ENCODE data around the gene MUC2.

Gene MUC2

DNA sequence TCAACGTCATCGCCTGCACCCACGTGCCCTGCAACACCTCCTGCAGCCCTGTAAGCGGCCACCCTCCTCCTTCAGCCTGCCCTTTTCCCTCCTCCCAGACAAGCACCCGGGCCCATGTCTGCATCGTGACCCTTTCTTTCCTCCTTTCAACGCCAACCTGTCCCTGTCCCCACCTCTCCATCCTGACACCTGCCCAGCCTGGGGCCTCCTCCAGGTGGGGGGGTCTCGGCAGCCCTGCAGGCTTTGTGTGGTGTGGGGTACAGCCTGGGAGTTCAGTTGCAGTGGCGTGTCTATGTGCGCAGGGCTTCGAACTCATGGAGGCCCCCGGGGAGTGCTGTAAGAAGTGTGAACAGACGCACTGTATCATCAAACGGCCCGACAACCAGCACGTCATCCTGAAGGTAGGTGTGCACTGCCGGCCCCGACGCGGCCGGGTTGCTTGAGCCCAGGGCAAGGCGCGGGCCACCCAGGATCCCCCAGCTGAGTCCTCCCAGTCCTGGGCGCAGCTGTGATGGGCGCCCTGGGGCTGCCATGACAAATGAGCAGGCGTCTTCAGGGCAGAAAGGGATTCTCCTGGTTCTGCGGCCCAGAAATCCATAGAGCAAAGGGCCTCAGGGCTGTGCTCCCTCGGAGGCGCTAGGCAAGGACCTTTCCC lies 33.7 kb downstream of the MUC2 start:
- ChIA-PET CTCF (no interaction called here), POLR2A (no interaction called here)
- no peak overlapping the region for H3K4me3 ChIP-seq (ENCODE audit: low read depth, low read length)
- DNase-seq (ENCODE audit: low read depth, low spot score): no peak
- TF ChIP-seq, protein P1, sequence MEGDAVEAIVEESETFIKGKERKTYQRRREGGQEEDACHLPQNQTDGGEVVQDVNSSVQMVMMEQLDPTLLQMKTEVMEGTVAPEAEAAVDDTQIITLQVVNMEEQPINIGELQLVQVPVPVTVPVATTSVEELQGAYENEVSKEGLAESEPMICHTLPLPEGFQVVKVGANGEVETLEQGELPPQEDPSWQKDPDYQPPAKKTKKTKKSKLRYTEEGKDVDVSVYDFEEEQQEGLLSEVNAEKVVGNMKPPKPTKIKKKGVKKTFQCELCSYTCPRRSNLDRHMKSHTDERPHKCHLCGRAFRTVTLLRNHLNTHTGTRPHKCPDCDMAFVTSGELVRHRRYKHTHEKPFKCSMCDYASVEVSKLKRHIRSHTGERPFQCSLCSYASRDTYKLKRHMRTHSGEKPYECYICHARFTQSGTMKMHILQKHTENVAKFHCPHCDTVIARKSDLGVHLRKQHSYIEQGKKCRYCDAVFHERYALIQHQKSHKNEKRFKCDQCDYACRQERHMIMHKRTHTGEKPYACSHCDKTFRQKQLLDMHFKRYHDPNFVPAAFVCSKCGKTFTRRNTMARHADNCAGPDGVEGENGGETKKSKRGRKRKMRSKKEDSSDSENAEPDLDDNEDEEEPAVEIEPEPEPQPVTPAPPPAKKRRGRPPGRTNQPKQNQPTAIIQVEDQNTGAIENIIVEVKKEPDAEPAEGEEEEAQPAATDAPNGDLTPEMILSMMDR (IDR thresholded peaks at IDR 0.05; ENCODE audit: insufficient read depth, low read length, missing control alignments): no peak

DNA sequence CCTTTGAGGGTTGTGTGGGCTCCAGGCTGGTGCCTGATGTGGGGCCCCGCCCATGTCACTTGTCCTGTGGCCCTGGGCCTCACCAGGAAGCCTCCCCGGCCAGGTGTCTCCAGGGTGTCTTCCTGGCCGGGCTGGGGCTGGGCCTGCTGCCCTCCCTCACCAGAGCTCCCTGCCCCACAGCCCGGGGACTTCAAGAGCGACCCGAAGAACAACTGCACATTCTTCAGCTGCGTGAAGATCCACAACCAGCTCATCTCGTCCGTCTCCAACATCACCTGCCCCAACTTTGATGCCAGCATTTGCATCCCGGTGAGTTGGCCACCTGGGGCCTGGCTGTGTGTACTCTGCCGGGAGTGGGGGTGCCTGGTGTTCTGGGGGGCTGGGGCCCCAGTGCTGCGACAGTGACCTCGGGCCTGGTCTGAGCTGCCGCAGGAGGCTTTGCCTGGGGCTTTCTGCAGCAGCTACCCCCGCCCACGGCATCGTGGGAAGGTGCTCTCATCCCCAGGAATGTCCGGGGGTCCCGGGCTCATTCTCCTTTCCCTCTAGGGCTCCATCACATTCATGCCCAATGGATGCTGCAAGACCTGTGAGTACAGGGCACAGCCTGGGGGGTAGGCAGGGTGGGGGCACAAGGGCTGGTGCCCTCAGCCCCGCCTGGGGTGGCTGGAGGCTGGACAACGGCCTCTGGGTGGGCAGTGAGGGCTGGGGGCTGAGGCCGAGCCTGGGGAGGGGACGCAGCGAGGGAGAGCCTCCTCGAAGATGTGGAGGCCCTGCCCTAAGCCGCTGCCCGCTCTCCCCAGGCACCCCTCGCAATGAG lies 34.6 kb downstream of the MUC2 start:
- POLR2A ChIA-PET: no interaction called here
- no peak for DNase-seq (ENCODE audit: low read depth, low spot score)
- CTCF ChIA-PET: no interaction called here
- TF ChIP-seq, protein P1 (IDR thresholded peaks at IDR 0.05; ENCODE audit: insufficient read depth, low read length, missing control alignments): no peak
- H3K4me3 ChIP-seq (ENCODE audit: low read depth, low read length): no peak overlapping the region

DNA sequence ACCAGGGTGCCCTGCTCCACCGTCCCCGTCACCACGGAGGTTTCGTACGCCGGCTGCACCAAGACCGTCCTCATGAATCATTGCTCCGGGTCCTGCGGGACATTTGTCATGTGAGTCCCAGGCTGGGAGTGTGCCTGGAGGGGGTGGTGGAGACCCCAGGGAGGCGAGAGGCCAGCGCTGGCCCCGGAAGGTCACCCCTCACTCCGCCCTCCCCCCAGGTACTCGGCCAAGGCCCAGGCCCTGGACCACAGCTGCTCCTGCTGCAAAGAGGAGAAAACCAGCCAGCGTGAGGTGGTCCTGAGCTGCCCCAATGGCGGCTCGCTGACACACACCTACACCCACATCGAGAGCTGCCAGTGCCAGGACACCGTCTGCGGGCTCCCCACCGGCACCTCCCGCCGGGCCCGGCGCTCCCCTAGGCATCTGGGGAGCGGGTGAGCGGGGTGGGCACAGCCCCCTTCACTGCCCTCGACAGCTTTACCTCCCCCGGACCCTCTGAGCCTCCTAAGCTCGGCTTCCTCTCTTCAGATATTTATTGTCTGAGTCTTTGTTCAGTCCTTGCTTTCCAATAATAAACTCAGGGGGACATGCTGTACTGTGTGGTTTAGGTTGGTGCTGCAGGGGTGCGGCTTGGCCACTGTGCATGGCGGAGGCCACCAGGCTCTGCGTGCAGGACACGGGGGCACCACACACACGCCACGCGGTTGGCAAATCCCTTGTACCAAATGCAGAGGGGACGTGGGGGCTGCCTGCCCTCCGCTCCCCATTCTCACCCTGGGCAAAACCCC lies 35.4 kb downstream of the MUC2 start:
- POLR2A ChIA-PET: no interaction called here
- CTCF ChIA-PET: no interaction called here
- TF ChIP-seq, protein P1 (IDR thresholded peaks at IDR 0.05; ENCODE audit: insufficient read depth, low read length, missing control alignments): no peak

DNA sequence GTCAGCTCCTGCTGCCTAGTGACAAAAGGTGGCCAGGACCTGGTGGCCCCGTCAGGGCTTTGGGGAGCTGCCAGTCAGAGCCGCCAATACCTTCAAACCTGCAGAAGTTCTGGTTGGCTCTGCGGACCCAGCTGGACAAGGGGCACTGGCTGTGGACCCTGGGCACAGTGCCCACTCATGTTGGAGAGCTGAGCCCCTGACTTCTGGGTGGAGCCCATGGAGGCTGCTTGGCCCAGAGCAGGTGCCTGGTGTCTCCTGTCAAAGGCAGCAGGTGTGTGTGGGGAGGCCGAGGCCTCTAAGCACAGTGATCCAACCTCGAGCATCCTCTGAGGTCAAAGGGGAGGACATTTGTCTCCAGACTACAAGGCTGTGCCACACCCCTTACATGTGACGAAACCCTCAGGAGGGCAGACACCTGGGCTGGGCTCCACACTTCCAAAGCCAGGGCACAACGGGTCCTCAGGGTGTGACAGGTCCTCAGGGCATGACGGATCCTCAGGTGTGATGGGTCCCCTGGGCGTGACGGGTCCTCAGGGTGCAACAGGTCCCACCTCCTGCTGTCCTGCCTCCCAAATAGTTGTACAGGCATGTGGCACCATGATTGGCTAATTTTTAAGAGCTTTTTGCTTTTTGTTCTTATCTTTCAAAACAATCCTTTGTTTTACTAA lies 37.0 kb downstream of the MUC2 start:
- TF ChIP-seq, protein P1 (IDR thresholded peaks at IDR 0.05; ENCODE audit: insufficient read depth, low read length, missing control alignments): no peak
- ChIA-PET POLR2A (no interaction called here), CTCF (no interaction called here)
- no peak overlapping the region for H3K4me3 ChIP-seq (ENCODE audit: low read depth, low read length)
- no peak for DNase-seq (ENCODE audit: low read depth, low spot score)

More for the DNA sequence above, 35.4 kb downstream of the MUC2 start:
- DNase-seq (ENCODE audit: low read depth, low spot score): no peak
- H3K4me3 ChIP-seq (ENCODE audit: low read depth, low read length): no peak overlapping the region

DNA sequence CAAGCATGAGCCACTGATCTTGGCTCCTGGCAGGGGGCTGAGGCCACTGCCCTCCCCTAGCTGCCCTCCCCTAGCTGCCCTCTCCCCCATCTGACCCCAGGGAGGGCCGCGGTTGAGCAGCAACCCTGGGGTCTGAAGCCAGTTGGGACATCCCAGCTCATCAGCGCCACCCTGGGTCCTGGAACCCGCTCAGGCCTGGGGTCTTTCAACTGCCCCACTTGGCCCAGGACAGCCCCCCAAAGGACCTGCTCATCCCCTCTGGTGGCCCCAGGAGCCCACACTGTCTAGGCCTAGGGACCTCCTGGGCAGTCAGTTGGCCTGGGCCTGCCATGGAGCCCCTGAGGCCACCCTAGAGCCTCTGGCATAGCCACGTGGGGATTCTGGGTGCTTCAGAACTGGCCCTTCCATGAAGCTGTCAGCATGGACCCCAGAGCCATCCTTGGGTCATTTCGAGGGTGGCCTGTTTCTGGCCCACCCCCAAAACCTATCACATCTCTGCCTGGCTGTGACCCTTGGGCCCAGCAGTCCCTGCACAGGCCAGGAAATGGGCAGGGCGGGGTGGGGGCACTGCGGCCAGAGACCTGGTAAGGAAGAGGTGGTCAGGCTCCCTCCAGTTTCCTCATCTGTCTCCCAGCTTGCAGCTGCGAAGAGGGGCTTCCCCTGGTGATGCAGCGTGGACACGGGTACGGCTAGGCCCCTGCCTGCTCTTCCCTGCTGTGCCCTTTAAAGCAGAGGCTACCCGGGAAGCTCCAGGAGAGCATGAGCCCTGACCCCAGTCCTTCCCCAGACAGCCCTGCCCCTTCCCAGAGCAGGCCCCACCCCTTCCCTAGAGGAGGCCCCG lies 37.9 kb downstream of the MUC2 start:
- ChIA-PET CTCF (interaction anchor here (1.3 kb wide), 1 partner anchor 404 kb away, joined by 3 read pairs; no protein-coding TSS in a partner anchor), POLR2A (no interaction called here)
- no peak for DNase-seq (ENCODE audit: low read depth, low spot score)
- TF ChIP-seq, protein P1 (IDR thresholded peaks at IDR 0.05; ENCODE audit: insufficient read depth, low read length, missing control alignments): no peak
- no peak overlapping the region for H3K4me3 ChIP-seq (ENCODE audit: low read depth, low read length)

Data from AG04449 (cell line).